Suppressor macrophage treated with lipopolysaccharide for 1 hour (primary cell): ENCODE data around the gene PSMD10.

ENCODE experiments used
- DNase-seq, 3 donors: peaks; one replicate each; pipeline ENCODE4 v3.0.0-alpha.2; 2020 to 2022

PSMD10 gene, protein sequence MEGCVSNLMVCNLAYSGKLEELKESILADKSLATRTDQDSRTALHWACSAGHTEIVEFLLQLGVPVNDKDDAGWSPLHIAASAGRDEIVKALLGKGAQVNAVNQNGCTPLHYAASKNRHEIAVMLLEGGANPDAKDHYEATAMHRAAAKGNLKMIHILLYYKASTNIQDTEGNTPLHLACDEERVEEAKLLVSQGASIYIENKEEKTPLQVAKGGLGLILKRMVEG

DNA sequence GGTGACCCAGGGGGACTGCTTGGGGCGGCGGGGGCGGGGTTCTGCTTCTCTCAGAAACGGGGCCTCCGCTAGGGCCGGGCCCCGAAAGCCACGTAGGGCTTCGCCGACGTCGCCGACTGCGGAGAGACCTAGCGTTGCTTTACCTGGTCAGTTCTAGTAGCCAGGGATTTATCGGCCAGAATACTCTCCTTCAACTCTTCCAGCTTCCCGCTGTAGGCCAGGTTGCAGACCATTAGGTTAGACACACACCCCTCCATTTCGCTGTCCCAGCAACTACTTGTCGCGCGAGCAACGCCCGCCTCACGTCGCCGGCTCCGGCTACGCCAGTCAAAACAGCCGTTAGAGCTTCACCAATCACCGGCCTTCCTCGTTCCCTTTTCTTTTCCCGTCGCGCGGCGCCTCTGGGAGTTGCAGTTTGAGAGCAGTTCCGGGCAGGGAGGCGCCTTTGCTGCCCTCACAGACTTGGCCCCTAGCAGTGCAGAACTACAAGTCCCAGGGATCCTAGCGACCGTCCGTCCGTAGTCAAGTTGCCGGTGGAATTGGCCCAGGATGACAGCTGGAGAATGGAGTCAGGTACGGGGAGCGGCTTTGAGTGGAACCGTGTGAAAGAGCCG, at the start of gene PSMD10, which contains the start of gene ATG4A:
PSMD10 (minus strand) TSS at position 279 of the 614 bp plus-strand sequence; CDS start at position 257, 22 bp downstream.
ATG4A (plus strand) TSS at position 515 of the 614 bp plus-strand sequence; CDS start at position 564, 49 bp downstream.
- DNase-seq: peak; percentile 93 to 94 (median 93)

DNA sequence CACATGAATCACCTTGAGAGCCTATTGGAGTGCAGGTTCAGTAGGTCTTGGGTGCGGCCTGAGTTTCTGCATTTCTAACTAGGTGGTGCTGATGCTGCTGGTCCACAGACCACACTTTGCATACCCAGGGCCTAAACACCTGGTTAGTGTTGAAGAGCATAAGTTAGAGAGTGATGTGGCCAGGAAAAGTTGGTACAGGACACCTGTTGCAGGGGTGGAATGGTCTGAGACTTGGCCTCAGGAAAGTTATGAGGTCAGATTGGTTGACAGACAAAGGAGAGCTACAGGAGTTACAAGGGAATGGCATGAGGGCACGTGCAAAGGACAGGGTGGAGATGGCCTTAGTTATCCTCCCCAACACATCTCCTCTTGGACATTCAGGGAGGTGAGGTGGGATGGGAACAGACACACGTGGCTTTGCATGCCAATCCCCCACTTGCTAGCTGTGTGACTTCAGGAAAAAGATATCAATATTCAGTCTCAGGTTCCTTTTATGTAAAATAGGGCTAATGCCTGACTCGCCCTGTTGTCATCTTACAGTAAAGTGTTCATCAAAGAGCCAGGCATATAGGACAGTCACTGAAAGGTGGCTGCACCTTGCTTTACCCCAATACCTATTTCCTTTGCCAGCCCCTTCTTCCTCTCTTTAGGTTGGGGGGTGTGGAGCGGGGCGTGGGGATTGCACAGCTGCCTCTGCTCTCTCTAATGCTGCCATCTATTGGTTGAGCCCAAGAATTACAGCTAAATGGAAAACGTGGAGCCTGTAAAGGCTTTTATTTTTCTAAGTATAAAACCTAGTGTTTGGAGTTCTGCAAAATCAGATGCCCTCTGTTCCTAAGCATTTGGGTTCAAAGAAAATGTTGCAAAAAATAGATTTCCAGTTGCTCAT, 47.7 kb upstream of the PSMD10 start:
- peak in 2 of 3 donors; percentile 10 to 32 for DNase-seq

DNA sequence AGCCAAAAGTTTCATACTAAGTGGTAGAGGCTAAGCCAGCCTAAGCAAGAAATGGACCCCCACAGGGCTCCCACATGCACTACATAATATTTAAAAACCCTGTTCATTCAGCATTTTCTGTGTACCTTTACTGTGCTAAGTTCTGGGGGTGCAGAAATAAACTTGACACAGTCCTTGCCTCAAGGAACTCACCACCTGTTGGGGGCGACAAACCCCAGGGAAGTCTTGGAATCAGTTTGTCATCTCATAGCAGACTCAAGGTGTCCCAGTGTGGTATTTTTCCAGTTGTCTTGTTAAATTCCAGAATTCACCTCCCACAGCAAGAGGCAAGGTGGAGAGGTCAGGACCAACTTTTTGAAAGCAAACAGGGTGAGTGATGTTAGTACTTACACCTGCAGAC, 43.4 kb upstream of the PSMD10 start:
- no peak for DNase-seq

DNA sequence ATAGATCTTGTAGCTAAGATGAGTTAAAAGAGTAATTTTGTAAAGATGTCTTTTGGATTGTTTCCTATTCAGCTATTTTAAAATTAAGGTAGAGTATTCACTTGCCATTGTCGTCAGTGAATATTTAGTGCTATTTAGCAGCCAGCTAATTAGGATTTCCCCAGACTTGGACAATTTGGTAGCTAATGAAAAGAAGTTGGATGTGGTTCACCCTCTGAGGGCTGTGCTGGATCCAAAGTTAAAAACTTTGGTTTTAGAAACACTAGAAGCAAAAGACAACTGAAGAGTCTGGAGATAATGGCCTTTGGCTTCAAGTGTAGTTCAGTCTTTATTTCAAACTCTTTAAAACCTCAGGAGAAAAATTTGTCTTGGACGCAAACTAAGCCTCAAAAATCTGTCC, 41.5 kb upstream of the PSMD10 start:
- no peak for DNase-seq

DNA sequence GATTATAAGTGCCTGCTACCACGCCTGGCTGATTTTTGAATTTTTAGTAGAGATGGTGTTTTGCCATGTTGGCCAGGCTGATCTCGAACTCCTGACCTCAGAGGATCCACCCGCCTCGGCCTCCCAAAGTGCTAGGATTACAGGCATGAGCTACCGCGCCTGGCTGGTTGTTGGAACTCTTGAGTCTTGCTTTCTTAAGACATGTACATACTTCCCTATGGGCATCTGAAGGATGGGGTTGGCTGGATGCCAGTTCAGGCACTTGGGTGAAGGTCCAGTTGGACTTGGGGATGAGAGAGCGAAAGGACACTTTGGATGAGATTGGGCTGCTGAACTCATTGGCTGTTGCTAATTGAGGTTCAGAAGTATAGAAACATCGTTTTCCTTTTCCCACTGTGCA, 40.7 kb upstream of the PSMD10 start:
- DNase-seq: no peak

DNA sequence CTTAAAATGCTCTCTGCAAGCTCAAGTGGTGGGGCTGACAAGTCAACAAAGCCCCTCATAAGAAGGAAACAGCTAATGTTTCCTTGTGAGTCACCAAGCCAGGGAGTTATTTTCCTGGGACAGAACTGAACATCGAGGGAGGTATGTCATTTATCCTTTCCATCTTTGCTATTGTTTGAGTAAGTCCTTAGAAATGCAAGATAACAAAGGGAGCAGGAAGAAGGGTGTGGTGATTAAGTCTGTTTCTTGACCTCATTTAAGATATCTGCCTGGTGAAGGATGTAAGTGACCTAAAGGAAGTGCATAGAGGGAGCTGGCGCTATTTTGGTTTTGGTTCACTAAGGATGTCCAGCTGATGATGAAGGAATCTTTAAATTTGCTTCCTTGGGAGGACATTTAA, 40.1 kb upstream of the PSMD10 start:
- no peak for DNase-seq

DNA sequence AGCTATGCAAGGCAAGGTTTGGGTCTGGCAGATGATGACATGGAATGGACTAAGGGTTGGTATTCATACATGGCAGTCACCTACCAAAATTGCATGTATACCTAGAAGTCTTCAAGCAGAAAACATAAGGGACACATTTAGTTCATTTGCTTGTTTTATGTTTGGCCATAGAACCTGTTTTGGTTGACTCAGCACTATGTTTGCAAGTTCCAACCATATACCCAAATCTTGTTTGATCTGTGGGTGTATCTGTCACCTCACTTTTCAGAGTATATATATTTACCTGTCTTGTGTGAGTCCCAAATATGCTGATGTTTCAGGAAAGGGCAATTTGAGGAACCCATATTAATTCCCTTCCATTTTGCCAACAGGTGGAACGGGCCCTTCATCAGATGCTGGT, 39.5 kb upstream of the PSMD10 start:
- no peak for DNase-seq

DNA sequence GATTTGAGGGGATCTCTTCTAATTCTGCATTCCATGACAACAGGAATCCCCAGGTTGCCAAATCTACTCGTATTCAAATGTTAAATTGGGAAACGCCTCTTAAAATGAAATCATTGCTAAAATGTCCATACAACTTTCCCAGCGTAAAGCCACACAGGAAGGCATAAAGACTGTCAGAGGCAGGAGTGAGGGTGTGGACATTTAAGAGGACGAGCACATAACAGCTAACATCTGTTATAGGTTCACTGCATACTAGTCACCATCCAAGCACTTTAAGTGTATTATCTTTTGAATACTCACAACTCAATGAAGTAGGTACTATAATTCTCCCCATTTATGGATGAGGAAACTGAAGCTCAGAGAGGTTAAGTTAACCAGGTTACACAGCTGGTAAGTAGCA, 35.8 kb upstream of the PSMD10 start:
- no peak for DNase-seq

DNA sequence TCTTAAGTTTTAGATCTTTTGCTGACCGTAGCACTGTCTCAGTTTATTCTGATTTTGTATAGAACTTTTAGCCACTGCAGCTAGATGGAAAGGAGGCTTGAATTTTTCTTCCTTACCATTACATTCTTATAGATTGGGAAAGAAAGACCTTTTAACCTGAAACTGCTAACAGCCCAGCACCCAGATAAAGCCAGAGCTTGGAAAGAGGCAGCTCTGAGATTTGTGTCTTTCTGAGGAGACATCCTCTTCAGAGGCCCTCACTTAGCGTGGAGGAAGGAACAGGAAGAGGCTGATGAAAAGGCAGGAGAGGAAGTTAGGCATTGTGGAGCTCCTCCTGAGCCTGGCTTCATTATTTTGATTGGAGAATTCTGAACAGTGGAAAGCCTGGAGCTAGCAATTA, 35.3 kb upstream of the PSMD10 start:
- DNase-seq: peak in 1 of 3 donors; percentile 1

DNA sequence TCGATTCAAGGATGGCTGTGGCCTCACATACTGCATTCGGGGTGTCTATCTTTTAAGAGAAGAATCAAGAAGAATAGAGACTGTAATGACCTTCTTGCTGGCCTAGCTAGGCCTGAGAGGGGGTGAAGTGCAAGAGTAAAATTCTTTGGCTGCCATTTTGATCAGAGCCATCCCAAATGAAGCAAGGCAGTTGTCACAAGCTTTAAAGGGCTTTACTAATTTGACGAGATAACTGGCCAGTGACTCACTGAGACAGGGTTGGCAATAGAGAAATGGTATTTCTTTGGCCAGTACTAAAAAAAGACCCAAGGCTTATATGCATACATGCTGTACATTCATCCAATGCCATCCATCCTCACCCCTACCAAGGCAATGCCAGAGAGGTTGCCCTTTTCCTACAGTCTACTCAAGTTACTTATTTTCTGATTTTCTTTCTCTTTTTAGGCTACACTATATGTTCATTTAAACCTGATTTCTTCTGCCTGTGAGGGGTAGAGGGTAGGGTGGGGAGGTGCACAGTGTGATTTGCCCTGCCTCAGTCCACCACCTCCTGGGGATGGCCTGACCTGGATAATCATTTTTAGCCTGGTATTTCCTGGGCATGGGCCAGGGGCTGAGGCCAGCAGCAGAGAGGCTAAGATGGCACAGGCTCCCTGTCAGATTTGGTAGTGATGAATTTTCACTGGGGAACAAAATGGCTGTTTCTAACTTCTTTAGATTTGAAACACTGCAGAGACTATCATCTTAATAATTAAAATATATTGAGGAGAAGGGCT, 32.4 kb upstream of the PSMD10 start:
- DNase-seq: no peak

DNA sequence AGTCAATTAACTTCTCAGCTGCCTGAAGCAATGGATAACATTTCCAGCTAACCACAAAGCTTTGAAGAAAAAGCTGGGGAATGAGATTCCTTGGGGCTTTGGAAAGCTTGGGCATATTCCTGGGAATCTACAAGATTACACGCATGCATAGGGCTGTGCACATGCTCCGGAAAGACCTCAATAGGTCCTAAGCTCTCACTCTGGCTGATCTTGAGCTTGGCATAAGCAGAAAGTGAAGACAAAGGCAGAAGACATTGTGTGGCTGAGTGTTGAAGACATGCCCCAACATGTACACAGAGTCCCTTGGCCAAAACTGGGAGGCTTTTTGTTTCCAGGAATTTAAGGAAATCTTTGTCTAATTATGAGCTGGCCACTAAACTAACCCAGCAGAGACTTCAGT, 31.4 kb upstream of the PSMD10 start:
- DNase-seq: no peak

DNA sequence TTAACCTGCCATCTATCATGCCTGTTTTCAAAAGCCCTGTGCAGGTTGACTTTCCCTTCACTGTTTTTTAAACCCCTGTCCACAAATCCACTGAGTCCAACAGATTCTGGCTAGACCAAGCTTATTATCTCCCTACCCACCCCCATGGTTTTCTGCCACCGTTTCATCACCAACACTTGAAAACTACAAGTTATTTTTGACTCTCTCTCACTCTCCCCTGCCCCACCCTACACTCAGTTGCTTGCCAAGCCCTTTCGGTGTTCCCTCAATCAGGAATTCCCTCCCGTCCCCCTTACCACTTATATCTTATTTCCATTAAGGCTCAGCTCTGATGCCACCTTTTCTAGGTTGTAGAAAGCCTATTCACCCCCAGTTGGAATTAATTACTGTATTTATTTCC, 29.9 kb upstream of the PSMD10 start:
- DNase-seq: no peak

DNA sequence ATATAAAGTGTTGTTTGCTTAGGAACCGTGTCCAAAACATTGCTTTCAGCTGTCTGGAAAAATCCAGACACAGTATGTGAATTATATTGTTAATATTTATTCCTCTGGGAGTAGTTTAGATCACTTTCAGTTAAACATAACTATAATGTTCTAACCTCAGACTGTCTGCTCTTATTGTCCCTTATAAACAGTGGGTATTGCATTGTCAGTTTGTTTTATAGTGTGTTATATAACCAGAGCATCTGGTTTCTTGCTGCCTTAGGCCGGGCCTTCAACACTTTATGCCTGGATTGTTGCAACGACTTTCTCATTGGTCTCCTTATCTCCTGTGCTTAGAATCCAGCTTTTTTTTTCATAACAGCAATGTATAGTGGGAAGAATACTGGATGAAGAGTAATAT, 26.6 kb upstream of the PSMD10 start:
- DNase-seq: no peak

DNA sequence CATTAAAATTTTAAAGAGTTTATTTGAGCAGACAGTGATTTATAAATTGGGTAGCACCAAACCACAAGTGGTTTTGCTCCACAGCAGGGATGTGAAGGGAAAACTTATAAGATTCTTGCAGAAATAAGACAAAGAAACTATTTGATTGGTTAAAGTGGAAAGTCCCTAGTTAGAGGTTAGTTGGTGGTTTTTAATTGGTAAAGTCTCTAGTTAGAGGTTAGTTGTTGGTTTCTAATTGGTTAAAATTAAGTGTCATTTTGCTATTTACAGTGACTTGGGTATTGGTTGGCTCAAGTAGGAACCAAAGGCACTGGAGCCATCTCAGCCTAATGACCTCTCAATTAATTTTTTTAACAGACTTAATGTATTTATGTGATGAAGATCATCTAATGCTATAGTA, 23.2 kb upstream of the PSMD10 start:
- DNase-seq: no peak

DNA sequence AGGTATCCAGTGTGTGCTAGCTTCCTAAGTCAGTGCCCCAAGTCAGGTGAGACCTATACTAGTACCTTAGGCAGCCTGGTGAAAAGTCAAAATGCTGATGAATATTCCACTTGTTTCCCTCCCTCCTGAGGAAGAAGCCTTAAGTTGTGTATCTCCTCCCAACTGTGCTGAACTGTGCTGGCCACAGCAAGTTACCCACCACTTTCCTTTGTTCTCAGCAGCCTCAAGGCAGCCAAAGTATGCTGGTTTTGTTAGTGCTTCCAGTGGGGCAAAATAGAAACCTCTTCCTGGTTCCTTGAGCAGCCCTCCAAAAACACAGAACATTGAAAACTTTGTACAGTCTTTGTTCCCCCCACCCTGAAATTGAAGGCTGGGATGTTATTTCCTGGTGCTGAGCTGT, 14.1 kb upstream of the PSMD10 start:
- DNase-seq: no peak

DNA sequence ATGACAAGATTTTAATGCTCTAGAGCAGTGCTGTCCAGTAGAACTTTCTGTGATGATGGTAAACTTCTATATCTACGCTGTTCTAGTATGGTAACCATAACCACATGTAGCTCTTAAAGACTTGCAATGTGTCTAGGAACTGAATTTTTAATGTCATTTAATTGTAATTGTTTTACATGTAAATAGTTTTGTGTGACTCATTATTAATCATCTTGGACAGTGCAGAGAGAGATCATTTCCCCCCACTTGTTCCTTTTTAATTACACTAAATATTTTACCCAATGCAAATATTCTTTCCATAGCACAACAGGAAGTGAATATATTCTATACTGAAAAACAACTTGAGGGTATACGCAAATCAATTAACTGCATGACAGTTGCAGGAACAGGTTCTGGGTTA, 6.0 kb upstream of the PSMD10 start:
- DNase-seq: no peak

DNA sequence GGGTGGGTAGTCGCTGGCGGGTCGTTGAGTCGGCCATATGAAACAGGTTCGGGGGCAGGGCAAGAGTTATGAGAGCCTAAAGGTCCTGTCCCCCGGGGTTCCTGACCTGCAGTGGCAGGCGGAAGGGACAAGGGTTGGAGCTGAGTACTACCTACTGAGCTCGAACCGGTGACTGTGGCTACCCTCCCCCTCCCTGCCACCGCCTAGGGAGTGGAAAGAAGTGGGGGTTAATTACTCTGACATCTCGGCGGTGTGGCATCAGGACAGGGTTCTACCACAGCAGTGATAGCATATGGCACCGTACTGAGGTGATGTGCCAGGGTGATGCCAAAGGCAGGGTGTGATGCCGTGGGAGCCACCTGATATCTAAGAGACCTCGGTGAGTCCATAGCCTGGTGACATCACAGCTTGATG, 543 bp upstream of the PSMD10 start:
- DNase-seq: no peak

DNA sequence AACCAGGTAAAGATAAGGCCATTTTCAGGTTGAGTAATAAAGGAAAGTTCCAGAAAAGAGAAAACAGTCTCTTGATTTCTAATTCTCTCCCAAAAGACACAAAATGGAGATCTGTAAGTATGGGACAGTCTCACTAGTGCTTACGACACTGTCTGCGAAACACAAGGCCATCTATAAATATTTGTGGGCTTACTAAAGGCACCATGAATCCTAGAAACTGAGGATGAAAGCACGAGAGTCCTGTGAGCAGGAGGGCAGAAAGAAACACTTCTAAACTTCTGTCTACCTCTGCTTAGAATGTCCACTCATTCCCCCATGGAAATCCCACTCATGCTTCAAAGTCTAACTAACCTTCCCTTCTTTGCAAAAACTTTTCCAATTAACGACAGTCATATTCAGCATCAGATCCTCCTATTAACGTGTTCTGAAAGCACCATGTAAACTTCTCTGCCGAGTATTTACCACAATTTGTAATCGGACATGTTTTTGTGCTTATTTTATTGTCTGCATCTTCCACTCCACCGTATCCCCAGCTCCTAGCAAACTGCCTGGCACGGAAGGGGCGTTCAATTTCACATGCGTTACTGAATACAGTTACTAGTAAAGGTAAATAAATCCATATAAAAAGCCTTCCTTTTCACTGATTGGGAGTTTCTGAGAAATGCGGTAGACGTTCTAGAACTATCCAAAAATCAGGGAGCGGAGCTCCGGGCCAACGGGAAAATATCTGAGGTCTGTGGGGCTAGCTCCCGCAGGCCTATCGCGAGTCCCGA, 665 bp downstream of the PSMD10 start:
- peak in 1 of 3 donors; percentile 21 for DNase-seq

DNA sequence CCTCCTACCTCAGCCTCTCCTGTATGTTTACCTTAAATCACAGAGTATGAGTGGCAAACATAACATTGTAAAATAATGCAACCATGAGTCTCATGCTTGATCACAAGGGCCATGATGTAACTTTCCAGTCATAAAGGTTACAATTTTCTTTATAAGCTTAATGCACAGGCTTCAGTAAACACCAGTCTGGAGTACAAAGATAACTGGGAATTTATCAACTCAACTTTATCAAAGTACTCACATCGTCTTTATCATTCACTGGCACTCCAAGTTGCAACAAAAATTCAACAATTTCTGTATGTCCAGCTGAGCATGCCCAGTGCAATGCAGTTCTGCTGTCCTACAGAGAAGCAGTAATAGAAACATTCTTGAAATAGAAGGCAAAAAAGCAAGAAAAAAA, 2.8 kb downstream of the PSMD10 start:
- DNase-seq: peak in 1 of 3 donors; percentile 1

DNA sequence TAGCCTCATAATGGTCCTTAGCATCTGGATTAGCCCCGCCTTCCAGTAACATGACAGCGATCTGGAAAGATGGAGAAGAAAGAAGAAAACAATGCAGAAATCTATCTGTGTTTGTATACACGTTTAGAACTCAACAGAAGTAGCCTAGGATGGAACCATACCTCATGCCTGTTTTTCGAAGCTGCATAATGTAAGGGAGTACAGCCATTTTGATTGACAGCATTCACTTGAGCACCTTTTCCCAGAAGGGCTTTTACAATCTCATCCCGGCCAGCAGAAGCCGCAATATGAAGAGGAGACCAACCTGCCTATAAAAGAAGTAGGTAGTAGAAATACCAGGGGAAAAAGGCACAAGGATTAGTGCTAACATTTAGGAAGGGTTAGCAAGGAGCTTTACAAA, 3.5 kb downstream of the PSMD10 start:
- DNase-seq: no peak

DNA sequence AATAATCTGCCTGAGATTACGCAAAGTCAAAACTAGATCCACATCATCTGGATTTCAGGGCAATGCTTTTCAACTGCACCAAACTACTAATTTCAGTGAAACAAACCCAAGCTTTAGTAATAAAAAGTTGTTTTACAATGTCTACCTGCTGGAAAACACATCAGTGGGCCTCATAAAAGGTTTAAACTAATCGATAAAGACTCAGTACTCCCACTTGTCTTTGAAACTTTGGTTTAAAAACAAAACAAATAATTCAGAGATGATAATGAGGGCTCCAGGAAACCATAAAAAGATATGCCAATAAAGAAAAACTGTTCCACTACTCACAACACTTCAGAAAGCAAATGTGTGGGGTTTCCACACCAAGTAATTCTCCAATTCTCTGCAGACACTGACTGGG, 10.2 kb downstream of the PSMD10 start:
- no peak for DNase-seq

DNA sequence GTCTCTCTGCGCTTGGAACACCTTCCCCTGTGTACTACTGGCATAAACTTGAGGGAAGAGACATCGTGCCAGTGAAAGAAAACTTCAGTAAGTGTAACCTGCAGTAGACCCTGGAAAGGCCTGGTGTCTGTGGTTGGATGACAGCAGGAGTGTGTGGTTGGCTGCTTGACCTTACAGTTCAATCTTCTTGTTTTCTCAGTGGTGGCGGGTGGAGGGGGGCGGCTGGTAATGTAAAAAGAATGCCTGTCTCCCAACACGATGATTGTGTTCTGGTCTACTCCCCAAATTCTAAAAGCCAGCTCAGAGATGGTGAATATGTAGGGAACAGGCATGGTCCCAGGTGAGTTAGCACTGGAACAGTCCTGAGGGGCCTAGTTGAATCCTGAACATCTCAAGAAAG, 18.6 kb downstream of the PSMD10 start:
- no peak for DNase-seq
